HL-60 (cell line): Measurements from ENCODE around the gene ZBTB34.

ENCODE experiments used
- DNase-seq, 2 experiments: peaks; one replicate each; pipeline ENCODE4 v3.0.0-alpha.2; 2010 to 2020; ENCODE audit warnings: low read depth in 1 of 2, low spot score in 1 of 2
- H3K27ac ChIP-seq: fragments of 250-450 bp; sonication (Bioruptor Pico); replicated peaks from 2 replicates; pipeline ENCODE4 v1.5.1; 2020; ENCODE audit warnings: mild to moderate bottlenecking, moderate library complexity
- H3K27me3 ChIP-seq: fragments of 250-450 bp; sonication (Bioruptor Pico); 2 replicates; pipeline ENCODE4 v1.5.1; 2021; ENCODE audit warnings: mild to moderate bottlenecking, moderate library complexity; ENCODE audit not compliant: insufficient read depth, poor library complexity, severe bottlenecking
- H3K4me3 ChIP-seq: replicated peaks from 2 replicates; pipeline ENCODE4 v1.5.1; 2011; ENCODE audit warnings: mild to moderate bottlenecking, control low read depth, low read length; ENCODE audit not compliant: insufficient read depth
- CTCF ChIP-seq: IDR thresholded peaks from one replicate; pipeline ENCODE4 v1.5.1; 2011; ENCODE audit warnings: low read length, control low read depth, inconsistent platforms; ENCODE audit not compliant: insufficient read depth
- GABPA ChIP-seq: IDR thresholded peaks from 2 replicates; pipeline ENCODE4 v1.6.1; 2012; ENCODE audit warnings: low read depth
- POLR2AphosphoS5 ChIP-seq: IDR thresholded peaks from 2 replicates; pipeline ENCODE4 v1.6.1; 2012; ENCODE audit warnings: low read depth
- SPI1 ChIP-seq: IDR thresholded peaks from 2 replicates; pipeline ENCODE4 v1.6.1; 2012; ENCODE audit warnings: low read depth, mild to moderate bottlenecking, borderline replicate concordance
- TF ChIP-seq, protein P1 (sequence below): IDR thresholded peaks from 2 replicates; pipeline ENCODE4 v1.6.1; 2012; ENCODE audit warnings: low read depth; ENCODE audit not compliant: insufficient replicate concordance

Gene ZBTB34

GRCh38 chr9:126879288-126879687, 18.8 kb downstream of the ZBTB34 start:
- no peak for TF ChIP-seq POLR2AphosphoS5
- TF ChIP-seq, protein P1, sequence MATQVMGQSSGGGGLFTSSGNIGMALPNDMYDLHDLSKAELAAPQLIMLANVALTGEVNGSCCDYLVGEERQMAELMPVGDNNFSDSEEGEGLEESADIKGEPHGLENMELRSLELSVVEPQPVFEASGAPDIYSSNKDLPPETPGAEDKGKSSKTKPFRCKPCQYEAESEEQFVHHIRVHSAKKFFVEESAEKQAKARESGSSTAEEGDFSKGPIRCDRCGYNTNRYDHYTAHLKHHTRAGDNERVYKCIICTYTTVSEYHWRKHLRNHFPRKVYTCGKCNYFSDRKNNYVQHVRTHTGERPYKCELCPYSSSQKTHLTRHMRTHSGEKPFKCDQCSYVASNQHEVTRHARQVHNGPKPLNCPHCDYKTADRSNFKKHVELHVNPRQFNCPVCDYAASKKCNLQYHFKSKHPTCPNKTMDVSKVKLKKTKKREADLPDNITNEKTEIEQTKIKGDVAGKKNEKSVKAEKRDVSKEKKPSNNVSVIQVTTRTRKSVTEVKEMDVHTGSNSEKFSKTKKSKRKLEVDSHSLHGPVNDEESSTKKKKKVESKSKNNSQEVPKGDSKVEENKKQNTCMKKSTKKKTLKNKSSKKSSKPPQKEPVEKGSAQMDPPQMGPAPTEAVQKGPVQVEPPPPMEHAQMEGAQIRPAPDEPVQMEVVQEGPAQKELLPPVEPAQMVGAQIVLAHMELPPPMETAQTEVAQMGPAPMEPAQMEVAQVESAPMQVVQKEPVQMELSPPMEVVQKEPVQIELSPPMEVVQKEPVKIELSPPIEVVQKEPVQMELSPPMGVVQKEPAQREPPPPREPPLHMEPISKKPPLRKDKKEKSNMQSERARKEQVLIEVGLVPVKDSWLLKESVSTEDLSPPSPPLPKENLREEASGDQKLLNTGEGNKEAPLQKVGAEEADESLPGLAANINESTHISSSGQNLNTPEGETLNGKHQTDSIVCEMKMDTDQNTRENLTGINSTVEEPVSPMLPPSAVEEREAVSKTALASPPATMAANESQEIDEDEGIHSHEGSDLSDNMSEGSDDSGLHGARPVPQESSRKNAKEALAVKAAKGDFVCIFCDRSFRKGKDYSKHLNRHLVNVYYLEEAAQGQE, result no peak
- TF ChIP-seq CTCF, result no peak
- TF ChIP-seq SPI1, result no peak
- no peak for TF ChIP-seq GABPA

GRCh38 chr9:126880226-126880946, 19.9 kb downstream of the ZBTB34 start:
- no peak for DNase-seq
- Histone ChIP-seq H3K4me3 (no peak overlapping the region), H3K27ac (no peak overlapping the region), H3K27me3 (no peaks in the 10 kb centered on the region)
- TF ChIP-seq CTCF (no peak), POLR2AphosphoS5 (no peak), GABPA (no peak), SPI1 (no peak)
- TF ChIP-seq, protein P1, result no peak

More at GRCh38 chr9:126879288-126879687, 18.8 kb downstream of the ZBTB34 start:
- H3K27me3 ChIP-seq, result no peaks in the 10 kb centered on the region
- no peak overlapping the region for H3K4me3 ChIP-seq
- no peak overlapping the region for H3K27ac ChIP-seq
- no peak for DNase-seq

DNA sequence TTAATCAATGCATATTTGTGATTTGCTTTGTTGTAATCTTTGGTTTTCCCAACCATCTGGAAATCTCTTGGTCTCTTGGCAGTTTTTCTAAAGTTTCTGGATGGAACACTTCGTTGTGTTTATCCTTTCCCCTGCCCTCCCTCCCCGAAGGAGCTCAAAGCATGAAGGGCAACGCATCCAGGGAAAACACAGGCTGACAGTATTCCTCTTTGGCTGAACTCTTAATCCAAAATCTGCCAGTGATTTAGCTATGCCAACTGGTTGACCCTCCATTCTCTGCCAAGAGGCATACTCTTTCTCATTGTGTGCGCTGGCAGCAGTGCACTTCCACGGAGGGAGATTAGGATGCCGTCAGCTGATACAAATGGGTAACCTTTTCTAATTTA, 20.5 kb downstream of the ZBTB34 start:
- Histone ChIP-seq H3K4me3 (no peak overlapping the region), H3K27ac (no peak overlapping the region), H3K27me3 (no peaks in the 10 kb centered on the region)
- TF ChIP-seq, protein P1, result no peak
- DNase-seq, result no peak
